ENCODE data around the gene APOBR.
"Not testable (repeated sequence)": the region's sequence is repeated elsewhere in the genome, so short reads cannot be mapped to it uniquely, and the experiment has no call there.

The APOBR gene

GRCh38 chr16:28494121-28494851 lies at the start of gene APOBR:
TSS of gene APOBR (plus strand) at chr16:28494643. CDS start at chr16:28494682, 39 bp downstream.
- DNase-seq: peak; percentile 83

- DNase-seq: not testable (repeated sequence)
Measured at GRCh38 chr16:28446388-28446787, 48.1 kb upstream of the APOBR start.

GRCh38 chr16:28447081-28447480 lies 47.4 kb upstream of the APOBR start:
- not testable (repeated sequence) for DNase-seq

- no peak for DNase-seq
Measured at GRCh38 chr16:28473714-28474265, 20.7 kb upstream of the APOBR start.

- DNase-seq: no peak
Measured at GRCh38 chr16:28475221-28475620, 19.2 kb upstream of the APOBR start.

- DNase-seq: no peak
Measured at GRCh38 chr16:28477311-28477920, 17.0 kb upstream of the APOBR start.

- DNase-seq: no peak
Measured at GRCh38 chr16:28478506-28479180, 15.8 kb upstream of the APOBR start.

GRCh38 chr16:28482026-28482425 lies 12.4 kb upstream of the APOBR start:
- DNase-seq: no peak

GRCh38 chr16:28483361-28483760 lies 11.1 kb upstream of the APOBR start:
- not testable (repeated sequence) for DNase-seq

GRCh38 chr16:28486266-28486665 lies 8.2 kb upstream of the APOBR start:
- DNase-seq: no peak

GRCh38 chr16:28491230-28491969 lies 3.0 kb upstream of the APOBR start:
- DNase-seq: peak; percentile 27

GRCh38 chr16:28491970-28492474 lies 2.4 kb upstream of the APOBR start, which contains the start of gene CLN3:
TSS of gene CLN3 (minus strand) at chr16:28492074. CDS start at chr16:28491759, 315 bp downstream.
- DNase-seq: peak; percentile 81

GRCh38 chr16:28492511-28492910 lies 1.9 kb upstream of the APOBR start:
- DNase-seq: no peak

- DNase-seq: no peak
Measured at GRCh38 chr16:28495098-28495793, 803 bp downstream of the APOBR start.

- no peak for DNase-seq
Measured at GRCh38 chr16:28495795-28496749, 1.6 kb downstream of the APOBR start.

- no peak for DNase-seq
Measured at GRCh38 chr16:28496844-28497243, 2.4 kb downstream of the APOBR start.

- DNase-seq: no peak
Measured at GRCh38 chr16:28497386-28497785, 2.9 kb downstream of the APOBR start.

- DNase-seq: no peak
Measured at GRCh38 chr16:28497861-28498599, 3.6 kb downstream of the APOBR start.

GRCh38 chr16:28498666-28499381 lies 4.4 kb downstream of the APOBR start:
- no peak for DNase-seq

All from activated CD8-positive, alpha-beta memory T cell treated with anti-CD3 and anti-CD28 coated beads, Interleukin-2, amount 50 U/mL, for 4 hours (primary cell).